H9 (cell line): ENCODE results near the gene GABARAP. TPM values are rescaled to one million over a fixed set of nuclear protein-coding genes. Genes with fewer than 3 reads are reported as not detected.

Experiments used
- DNase-seq: peaks from one replicate; pipeline ENCODE4 v3.0.0-alpha.2; 2017
- H2AFZ ChIP-seq: one replicate; pipeline ENCODE4 v1.6.1; 2013; ENCODE audit warnings: mild to moderate bottlenecking, low read length, control low read depth, moderate library complexity
- H2AK5ac ChIP-seq: 2 replicates; pipeline ENCODE4 v1.6.1; 2013; ENCODE audit warnings: low read length, control low read depth, mixed read lengths; ENCODE audit not compliant: insufficient read length
- H2BK120ac ChIP-seq: one replicate; pipeline ENCODE4 v1.6.1; 2013; ENCODE audit warnings: low read depth, mild to moderate bottlenecking, low read length, control low read depth, inconsistent platforms; ENCODE audit not compliant: poor library complexity, severe bottlenecking
- H2BK12ac ChIP-seq: 2 replicates; pipeline ENCODE4 v1.6.1; 2013; ENCODE audit warnings: low read length, control low read depth, mixed read lengths, low read depth; ENCODE audit not compliant: insufficient read length
- H2BK15ac ChIP-seq: 2 replicates; pipeline ENCODE4 v1.6.1; 2013; ENCODE audit warnings: low read depth, low read length, control low read depth
- H2BK20ac ChIP-seq: one replicate; pipeline ENCODE4 v1.6.1; 2013; ENCODE audit warnings: low read depth, mild to moderate bottlenecking, low read length, control low read depth, inconsistent platforms; ENCODE audit not compliant: poor library complexity, severe bottlenecking
- H2BK5ac ChIP-seq: 2 replicates; pipeline ENCODE4 v1.6.1; 2013; ENCODE audit warnings: low read length, control low read depth, mixed read lengths; ENCODE audit not compliant: insufficient read length
- H3K14ac ChIP-seq: 2 replicates; pipeline ENCODE4 v1.6.1; 2013; ENCODE audit warnings: low read length, control low read depth; ENCODE audit not compliant: insufficient read depth
- H3K18ac ChIP-seq: 2 replicates; pipeline ENCODE4 v1.6.1; 2013; ENCODE audit warnings: low read depth, mild to moderate bottlenecking, mixed read lengths, low read length, control low read depth; ENCODE audit not compliant: insufficient read length
- H3K23ac ChIP-seq: 2 replicates; pipeline ENCODE4 v1.6.1; 2013; ENCODE audit warnings: low read length, control low read depth, mixed read lengths, low read depth; ENCODE audit not compliant: insufficient read length
- H3K23me2 ChIP-seq: 2 replicates; pipeline ENCODE4 v1.6.1; 2013; ENCODE audit warnings: low read depth, mild to moderate bottlenecking, mixed read lengths, low read length, control low read depth; ENCODE audit not compliant: insufficient read length, poor library complexity, severe bottlenecking
- H3K27ac ChIP-seq: 2 replicates; pipeline ENCODE4 v1.5.1; 2013; ENCODE audit warnings: low read length, control low read depth, mixed read lengths, low read depth; ENCODE audit not compliant: insufficient read length
- H3K27me3 ChIP-seq: 2 replicates; pipeline ENCODE4 v1.6.1; 2013; ENCODE audit warnings: low read length, control low read depth, inconsistent platforms; ENCODE audit not compliant: insufficient read depth
- H3K4ac ChIP-seq: 2 replicates; pipeline ENCODE4 v1.6.1; 2013; ENCODE audit warnings: low read depth, mild to moderate bottlenecking, control low read depth, inconsistent platforms, low read length, moderate library complexity
- H3K4me1 ChIP-seq: 2 replicates; pipeline ENCODE4 v1.6.1; 2013; ENCODE audit warnings: low read length, control low read depth, inconsistent platforms; ENCODE audit not compliant: insufficient read depth
- H3K4me2 ChIP-seq: 2 replicates; pipeline ENCODE4 v1.6.1; 2013; ENCODE audit warnings: low read length, control low read depth, mixed read lengths; ENCODE audit not compliant: insufficient read length, insufficient read depth
- H3K56ac ChIP-seq: 2 replicates; pipeline ENCODE4 v1.6.1; 2013; ENCODE audit warnings: low read depth, mild to moderate bottlenecking, mixed read lengths, low read length, control low read depth; ENCODE audit not compliant: insufficient read length
- H3K79me1 ChIP-seq: 2 replicates; pipeline ENCODE4 v1.6.1; 2013; ENCODE audit warnings: low read depth, mild to moderate bottlenecking, moderate library complexity, low read length, control low read depth, inconsistent platforms; ENCODE audit not compliant: insufficient read depth, poor library complexity, severe bottlenecking
- H3K79me2 ChIP-seq: 2 replicates; pipeline ENCODE4 v1.6.1; 2013; ENCODE audit warnings: low read length, control low read depth, inconsistent platforms; ENCODE audit not compliant: insufficient read depth
- H3K9ac ChIP-seq: 2 replicates; pipeline ENCODE4 v1.6.1; 2013; ENCODE audit warnings: low read length, control low read depth, mixed read lengths; ENCODE audit not compliant: insufficient read length; ENCODE audit errors: extremely low read depth
- H3K9me3 ChIP-seq: one replicate; pipeline ENCODE4 v1.6.1; 2013; ENCODE audit warnings: low read depth, low read length, inconsistent platforms; ENCODE audit not compliant: control insufficient read depth
- H3T11ph ChIP-seq: one replicate; pipeline ENCODE4 v1.6.1; 2013; ENCODE audit warnings: mild to moderate bottlenecking, low read length, control low read depth, inconsistent platforms
- H4K20me1 ChIP-seq: one replicate; pipeline ENCODE4 v1.6.1; 2013; ENCODE audit not compliant: control insufficient read depth, insufficient read length, insufficient read depth
- H4K5ac ChIP-seq: 2 replicates; pipeline ENCODE4 v1.6.1; 2013; ENCODE audit warnings: low read depth, mild to moderate bottlenecking, mixed read lengths, low read length, control low read depth; ENCODE audit not compliant: insufficient read length
- H4K8ac ChIP-seq: replicated peaks from 2 replicates; pipeline ENCODE4 v1.6.1; 2013; ENCODE audit warnings: low read length, control low read depth, mixed read lengths, low read depth; ENCODE audit not compliant: insufficient read length
- H4K91ac ChIP-seq: 2 replicates; pipeline ENCODE4 v1.6.1; 2013; ENCODE audit warnings: low read depth, mild to moderate bottlenecking, moderate library complexity, mixed read lengths, low read length, control low read depth; ENCODE audit not compliant: insufficient read length
- H3K27ac Mint-ChIP-seq, 3 experiments: 2 replicates in 2 of 3; 3 replicates in 1 of 3; pipeline ENCODE4 v1.8.0; 2020 to 2021; ENCODE audit warnings: mixed read lengths in 3 of 3, mild to moderate bottlenecking in 1 of 3, moderate library complexity in 1 of 3
- H3K27me3 Mint-ChIP-seq: 2 replicates; pipeline ENCODE4 v1.8.0; 2021; ENCODE audit warnings: low read depth, mild to moderate bottlenecking, moderate library complexity, mixed read lengths
- H3K36me3 Mint-ChIP-seq, 3 experiments: 2 replicates in 2 of 3; 3 replicates in 1 of 3; pipeline ENCODE4 v1.8.0; 2020 to 2021; ENCODE audit warnings: low read depth in 3 of 3, mixed read lengths in 3 of 3; ENCODE audit not compliant: insufficient read depth in 1 of 3
- H3K4me1 Mint-ChIP-seq, 2 experiments: 2 replicates each; pipeline ENCODE4 v1.8.0; 2020; ENCODE audit warnings: mixed read lengths in 2 of 2
- H3K4me3 Mint-ChIP-seq, 2 experiments: 2 replicates in 1 of 2; 3 replicates in 1 of 2; pipeline ENCODE4 v1.8.0; 2020 to 2021; ENCODE audit warnings: mild to moderate bottlenecking in 2 of 2, mixed read lengths in 2 of 2, moderate library complexity in 1 of 2
- H3K9me3 Mint-ChIP-seq, 2 experiments: 2 replicates in 1 of 2; 3 replicates in 1 of 2; pipeline ENCODE4 v1.8.0; 2020; ENCODE audit warnings: mild to moderate bottlenecking in 2 of 2, mixed read lengths in 2 of 2, moderate library complexity in 1 of 2
- CTCF ChIP-seq: fragments of 200-600 bp; sonication (generic); conservative IDR thresholded peaks from 3 replicates; pipeline ENCODE4 v1.8.0; 2021; ENCODE audit warnings: antibody characterized with exemption, mild to moderate bottlenecking
- WGBS: extraction: QIAGEN DNeasy Blood & Tissue Kit; methylation state at CpG from one replicate; pipeline ENCODE4 v1.1.7; 2013; ENCODE audit warnings: missing lambda C conversion rate, low lambda C conversion rate, mixed read lengths; ENCODE audit not compliant: insufficient read length; ENCODE audit errors: extremely low coverage; 5-methylcytosine and 5-hydroxymethylcytosine counted together
- total RNA-seq: library from RNA; stranded (reverse); gene quantifications from 2 replicates; pipeline ENCODE4 v1.2.1, GENCODE V29; 2021

The GABARAP gene
- total RNA-seq, 1 experiment from 2014 or later: 261 TPM

DNA sequence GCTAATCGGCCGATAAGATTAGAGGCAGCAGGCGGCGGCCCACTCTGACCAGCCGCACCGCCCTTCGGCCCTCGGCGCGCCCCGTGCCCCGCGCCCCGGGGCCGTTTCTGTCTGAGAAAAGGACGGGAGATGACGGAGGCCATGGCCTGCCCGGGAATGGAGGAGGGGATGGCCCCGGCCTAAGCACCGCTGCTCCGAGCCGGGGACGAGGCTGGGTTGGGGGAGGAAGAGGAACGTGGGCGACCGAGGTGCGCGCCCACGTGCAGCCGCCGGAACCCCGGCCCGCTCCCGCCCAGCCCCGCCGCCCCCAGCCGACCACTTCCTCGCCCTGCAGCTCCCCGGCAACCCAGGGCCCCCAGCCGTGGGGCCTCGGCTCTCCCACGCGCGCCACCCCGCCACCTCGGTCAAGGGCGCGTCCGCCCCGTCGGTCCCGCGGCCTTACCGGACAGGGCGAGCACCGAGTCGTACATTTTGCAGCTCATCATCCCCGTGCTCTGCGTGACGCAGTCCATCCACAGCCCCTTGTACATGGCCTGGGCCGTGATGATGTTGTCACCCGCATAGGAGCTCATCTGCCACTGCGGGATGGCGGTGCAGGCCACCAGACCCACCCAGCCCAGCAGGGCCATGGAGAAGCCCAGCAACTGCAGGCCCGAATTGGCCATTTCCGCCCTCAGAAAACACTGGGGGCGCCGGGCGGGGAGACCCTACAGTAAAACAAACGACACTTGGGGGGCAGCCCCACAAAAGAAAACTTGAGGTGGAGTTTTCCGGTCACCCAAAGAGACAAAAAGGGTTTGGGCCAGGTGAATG, 19.3 kb upstream of the GABARAP start:
- H3K79me2 ChIP-seq: peaks cover 8% of the 10 kb centered on the region; the same call in 1 of the 2 replicates
- peak overlapping the region; percentile 98 for H3K14ac ChIP-seq
- H2AFZ ChIP-seq: no peak overlapping the region
- H4K8ac ChIP-seq: peak overlapping the region; percentile 25
- H2BK15ac ChIP-seq: no peak overlapping the region
- WGBS: no CpG with 5 or more reads among the region's 71 CpGs
- H2BK120ac ChIP-seq: peak overlapping the region; percentile 39
- peak overlapping the region; percentile 91; the same call in 1 of the 2 replicates for H3K4ac ChIP-seq
- H3K23ac ChIP-seq: no peak overlapping the region
- H2BK5ac ChIP-seq: peak overlapping the region; percentile 31
- Mint-ChIP-seq H3K36me3 (peaks cover 7 to 38% (median 31%) of the 10 kb centered on the region in 3 experiments), H3K4me3 (peak overlapping the region; percentile 86 to 93), H3K27ac (peak overlapping the region; percentile 94 to 99 (median 96)), H3K27me3 (peaks cover 2% of the 10 kb centered on the region), H3K9me3 (peaks cover 0 to 4% of the 10 kb centered on the region in 2 experiments; a peak in 1 of 5 replicates), H3K4me1 (peaks cover 29 to 44% of the 10 kb centered on the region in 2 experiments)
- no peaks in the 10 kb centered on the region for H4K20me1 ChIP-seq
- H3K56ac ChIP-seq: no peak overlapping the region
- no peak overlapping the region for H3T11ph ChIP-seq
- H3K9me3 ChIP-seq: no peaks in the 10 kb centered on the region
- peak overlapping the region; percentile 37 for H4K5ac ChIP-seq
- peak overlapping the region; percentile 95 for H3K9ac ChIP-seq
- H3K23me2 ChIP-seq: peaks cover 25% of the 10 kb centered on the region
- H2BK12ac ChIP-seq: peak overlapping the region; percentile 84
- peak overlapping the region; percentile 98 for H3K18ac ChIP-seq
- H2AK5ac ChIP-seq: no peak overlapping the region
- H3K27me3 ChIP-seq: no peaks in the 10 kb centered on the region
- DNase-seq: no peak
- peak overlapping the region; percentile 76 for H3K4me2 ChIP-seq
- H3K79me1 ChIP-seq: no peaks in the 10 kb centered on the region
- peak overlapping the region; percentile 95 for H4K91ac ChIP-seq
- TF ChIP-seq CTCF: no peak
- peaks cover 4% of the 10 kb centered on the region; the same call in 1 of the 2 replicates for H3K4me1 ChIP-seq
- peak overlapping the region; percentile 55 for H3K27ac ChIP-seq
- H2BK20ac ChIP-seq: no peak overlapping the region
